GM18519 (cell line): ENCODE data around the gene TUBG2.

Experiments used
- ATAC-seq: cut with Tn5 transposase; IDR thresholded peaks from one replicate; pipeline ENCODE4 v1.9.1; 2021; ENCODE audit warnings: mild to moderate bottlenecking, moderate library complexity; ENCODE audit not compliant: unreplicated experiment, low FRiP score

The TUBG2 gene

DNA sequence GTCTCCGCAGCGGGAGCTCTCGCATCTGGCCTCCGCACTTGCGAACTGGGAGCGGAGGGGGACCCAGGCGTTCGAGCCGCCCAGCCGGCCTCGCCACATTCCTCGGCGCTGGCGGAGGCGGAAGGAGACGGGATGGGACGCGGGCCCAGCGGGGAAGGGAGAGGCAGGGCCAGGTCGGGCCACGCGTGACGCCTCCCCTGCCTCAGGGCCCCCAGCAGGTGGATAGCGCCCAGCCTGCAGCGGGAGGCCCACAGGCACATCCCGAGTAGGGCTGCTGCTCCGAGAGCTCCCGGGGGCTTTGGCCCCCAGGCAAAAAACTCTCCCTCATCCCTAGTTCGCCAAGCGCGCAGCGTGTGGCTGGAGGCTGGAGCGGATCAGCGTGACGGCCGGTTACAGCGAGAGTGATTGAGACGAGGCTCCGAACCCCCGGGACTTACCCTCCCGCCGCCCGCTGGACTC is 16.9 kb downstream of the TUBG2 start:
- no peak for ATAC-seq

DNA sequence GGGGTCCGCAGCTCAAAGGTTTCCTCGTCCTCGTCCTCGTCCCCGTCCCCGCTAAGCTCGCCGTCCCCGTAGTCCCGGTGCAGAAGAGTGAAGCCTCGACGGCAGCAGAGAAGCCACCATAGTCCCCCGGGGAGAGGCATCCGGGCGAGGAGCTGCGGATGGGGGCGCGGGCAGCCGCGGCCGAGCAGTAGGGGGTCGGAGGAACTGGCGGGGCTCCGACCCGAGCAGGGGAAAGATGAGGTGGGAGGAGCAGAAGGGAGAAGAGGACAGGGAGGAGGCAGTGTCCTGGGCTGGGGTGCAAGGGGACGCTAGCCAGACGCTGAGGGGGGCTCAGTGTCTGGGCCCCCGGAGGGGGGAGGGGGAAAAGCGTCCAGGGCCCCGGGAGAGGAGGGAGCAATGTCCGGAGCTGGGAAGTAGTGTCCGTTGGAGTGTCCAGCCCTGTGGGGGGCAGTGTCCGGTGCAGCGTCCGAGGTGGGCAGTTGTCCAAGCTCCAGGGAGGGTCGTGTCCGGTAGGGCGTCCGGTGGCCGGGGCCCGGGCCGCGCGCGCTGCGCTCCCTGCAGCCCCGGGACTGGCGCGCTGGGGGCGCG is 17.4 kb downstream of the TUBG2 start, which contains the start of gene PLEKHH3:
Gene PLEKHH3, minus strand, starts transcription at position 571 of the 588 bp plus-strand sequence. Its CDS starts 431 bp downstream, at position 140.
- no peak for ATAC-seq

DNA sequence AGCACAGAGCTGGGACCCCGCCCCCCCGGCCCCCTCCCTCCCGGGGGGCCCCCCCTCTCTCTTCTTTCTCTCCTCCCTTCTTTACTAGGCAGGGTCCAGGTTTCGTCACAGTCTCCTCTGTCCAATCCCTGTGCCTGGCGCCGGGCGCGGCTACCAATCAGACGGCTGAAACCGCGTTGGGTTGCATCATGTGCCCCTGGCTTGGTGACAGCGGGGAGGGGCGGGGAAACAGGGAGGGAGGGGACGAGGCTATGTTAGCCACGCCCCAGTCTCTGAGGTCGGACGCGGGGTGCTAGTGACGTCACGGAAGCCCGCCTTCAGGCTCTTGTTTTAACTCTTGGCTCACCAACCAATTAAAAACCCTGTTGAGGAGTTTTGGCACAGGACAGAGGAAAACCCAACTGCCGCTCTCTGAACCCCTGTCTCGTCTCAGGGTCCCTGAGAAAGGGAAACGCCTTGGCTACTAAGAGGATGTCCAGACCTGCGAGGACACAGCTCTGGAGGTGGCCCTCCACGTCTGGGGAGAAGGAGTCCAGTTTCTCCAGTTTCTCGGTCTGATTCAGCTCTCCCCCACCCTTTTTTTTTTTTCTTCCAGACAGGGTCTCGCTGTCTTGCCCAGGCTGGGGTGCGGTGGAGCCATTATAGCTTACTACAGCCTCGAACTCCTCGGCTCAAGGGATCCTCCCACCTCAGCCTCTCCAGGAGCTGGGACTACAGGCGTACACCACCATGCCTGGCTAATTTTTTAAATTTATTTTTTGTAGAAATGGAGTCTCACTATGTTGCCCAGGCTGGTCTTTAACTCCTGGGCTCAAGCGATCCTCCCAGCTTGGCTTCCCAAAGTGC is 18.2 kb downstream of the TUBG2 start:
- ATAC-seq: peak; percentile 49

DNA sequence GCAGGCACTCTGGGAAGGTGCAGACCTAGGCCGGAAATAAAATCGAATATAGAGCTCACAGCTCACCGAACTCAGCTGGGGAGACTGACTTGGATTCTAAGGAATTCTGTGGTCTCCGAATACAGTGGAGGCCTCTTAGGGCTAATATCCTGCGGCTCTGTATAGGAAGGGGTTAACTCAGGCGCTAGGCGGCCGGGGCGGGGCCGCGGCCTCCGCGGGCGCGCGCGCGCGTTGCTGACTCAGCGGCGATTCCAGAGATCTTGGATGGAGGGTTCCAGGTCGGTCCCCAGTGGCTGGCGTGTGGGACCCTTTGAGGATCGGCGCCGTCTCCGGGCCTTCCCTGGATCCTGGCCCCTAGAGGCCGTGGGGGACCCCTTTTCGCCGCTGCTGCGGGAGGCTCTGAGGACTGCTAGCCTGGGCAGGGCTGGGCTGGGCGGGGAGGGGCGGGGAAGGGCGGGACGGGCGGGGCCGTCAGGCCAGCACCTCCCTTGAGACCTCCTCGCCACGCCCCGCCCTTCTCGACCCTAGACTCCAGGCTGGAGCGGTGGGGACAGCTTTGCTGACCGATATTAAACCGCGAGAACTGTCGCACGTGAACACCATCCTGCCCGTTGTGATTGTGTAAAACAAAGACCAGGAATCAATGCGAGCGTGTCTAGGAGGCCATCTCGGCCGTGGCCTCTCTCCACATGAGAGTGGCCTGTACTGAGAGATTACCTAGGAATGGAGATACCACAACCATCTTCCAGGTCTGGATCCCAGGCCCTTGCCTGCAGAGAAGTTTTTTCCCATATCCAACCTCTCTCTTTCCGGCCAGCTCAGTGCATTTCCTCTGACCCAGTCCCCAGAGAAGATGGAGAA is 19.1 kb downstream of the TUBG2 start:
- no peak for ATAC-seq

DNA sequence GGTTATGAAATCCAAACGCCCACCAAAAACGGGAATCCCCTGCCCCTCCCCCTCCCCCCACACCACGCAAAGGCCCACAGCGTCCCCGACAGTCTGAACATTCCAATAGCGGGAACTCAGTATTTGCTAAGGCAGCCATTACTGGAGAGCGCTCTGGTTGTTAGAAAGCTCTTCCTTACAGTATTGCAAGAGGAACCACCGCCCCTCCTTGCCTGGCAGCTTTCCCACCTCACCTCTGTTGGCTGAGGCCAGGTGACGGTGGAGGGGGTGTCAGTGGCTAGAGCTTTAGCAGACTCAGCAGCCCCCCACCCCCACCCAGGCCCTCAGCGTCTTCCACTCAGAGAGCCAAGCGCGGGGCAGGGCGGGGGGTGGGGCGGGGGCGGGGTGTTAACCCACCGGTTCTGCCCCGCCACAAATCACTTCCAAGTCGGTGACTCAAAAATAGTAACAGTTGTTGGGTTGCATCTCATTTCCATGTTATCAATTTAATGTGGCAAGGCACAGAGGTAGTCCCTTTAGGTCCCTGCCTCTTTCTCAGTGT is 19.9 kb downstream of the TUBG2 start:
- ATAC-seq: no peak

DNA sequence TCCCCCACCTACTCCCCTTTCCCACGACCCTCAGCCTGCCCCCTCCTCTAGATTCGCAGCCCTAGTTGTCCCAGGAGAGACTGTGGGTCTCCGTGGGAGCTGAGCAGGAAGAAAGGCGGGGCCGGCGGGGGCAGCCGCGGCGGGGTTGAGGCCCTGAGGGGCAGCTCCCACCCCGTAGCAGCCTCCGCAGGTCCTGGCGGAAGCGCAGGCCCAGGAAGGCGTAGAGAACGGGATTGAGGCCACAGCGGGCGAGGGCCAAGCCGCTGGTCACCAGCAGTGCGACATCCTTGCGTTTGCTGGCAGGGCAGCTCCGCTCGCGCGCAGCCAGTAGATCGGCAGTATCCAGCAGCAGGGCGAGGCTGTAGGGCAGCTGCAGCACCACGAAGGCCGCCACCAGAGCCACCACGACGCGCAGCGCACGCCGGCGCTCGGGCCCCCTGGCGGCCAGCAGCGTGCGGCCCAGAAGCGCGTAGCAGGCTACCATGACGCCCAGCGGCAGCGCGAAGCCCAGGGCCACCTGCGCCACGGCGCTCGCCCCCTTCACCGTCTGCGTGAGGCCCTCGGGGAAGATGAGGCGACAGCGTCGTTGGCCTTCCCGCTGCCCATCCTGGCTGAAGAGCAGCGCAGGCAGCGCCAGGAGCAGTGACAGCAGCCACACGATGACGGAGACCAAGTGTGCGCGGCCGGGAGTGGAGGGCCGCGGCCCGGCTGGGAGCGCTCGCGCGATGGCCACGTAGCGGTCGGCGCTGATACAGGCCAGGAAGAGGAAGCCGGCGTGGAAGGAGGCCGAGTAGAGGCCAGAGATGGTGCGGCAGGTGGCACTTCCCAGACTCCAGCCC is 20.6 kb downstream of the TUBG2 start:
- no peak for ATAC-seq

DNA sequence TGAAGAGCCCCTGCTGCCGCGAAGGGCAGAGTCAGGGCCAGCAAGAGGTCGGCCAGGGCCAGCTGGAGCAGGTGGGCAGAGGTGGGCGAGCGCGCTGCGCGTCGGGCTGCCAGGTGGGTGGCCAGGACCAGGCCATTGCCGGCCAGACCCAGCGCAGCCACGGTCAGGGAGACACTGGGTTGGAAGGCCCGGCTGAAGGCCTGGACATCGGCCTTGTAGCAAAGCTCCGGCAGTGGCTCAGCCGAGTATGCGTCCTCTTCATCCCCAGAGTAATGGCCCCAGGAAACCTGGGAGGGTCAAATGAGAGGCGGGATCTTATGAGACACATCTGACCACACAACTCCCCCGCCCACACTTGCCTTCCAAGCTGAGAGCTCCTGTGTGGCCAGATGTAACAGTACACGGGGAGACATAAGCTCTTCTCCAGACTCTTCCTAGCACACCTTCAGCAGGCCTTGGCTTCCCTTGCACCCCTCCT is 21.3 kb downstream of the TUBG2 start:
- no peak for ATAC-seq

DNA sequence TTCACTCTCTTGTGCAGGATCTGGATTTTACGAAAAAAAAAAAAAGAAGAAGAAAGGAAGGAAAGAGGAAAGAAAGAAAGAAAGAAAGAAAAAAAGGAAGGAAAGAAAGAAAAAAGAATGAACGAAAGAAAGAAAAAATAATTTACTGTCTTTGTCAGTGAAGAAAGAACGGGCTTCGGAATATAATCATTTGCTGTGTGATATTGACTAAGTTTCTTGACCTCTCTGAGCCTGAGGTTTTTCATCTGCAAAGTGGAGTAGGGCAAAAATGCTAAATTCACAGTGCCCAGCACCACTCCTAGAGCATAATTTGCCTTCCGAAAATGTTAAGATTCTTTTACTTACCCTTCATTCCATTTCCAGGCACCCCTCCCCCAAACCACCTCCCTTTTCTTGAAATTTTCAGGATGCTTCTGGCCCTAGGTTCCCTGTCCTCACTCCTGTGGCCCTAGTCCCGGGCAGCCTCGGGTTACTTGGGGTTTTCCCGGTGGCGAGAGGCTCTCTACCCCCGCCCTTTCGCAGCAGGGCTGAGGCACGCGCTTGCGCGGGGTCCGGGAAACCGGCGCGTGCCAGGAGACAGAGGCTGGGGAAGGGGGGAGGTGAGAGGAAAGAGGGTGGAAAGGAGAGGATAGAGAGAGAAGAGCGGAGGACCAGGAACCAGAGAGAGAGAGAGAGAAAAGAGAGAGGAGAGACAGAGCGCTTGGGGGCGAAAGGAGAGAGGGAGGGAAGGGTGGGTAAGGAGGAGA is 23.1 kb downstream of the TUBG2 start, which contains the start of gene CNTNAP1:
Gene CNTNAP1, plus strand, starts transcription at position 556 of the 746 bp plus-strand sequence. CDS start 299 bp downstream, outside the sequence.
- ATAC-seq: no peak

DNA sequence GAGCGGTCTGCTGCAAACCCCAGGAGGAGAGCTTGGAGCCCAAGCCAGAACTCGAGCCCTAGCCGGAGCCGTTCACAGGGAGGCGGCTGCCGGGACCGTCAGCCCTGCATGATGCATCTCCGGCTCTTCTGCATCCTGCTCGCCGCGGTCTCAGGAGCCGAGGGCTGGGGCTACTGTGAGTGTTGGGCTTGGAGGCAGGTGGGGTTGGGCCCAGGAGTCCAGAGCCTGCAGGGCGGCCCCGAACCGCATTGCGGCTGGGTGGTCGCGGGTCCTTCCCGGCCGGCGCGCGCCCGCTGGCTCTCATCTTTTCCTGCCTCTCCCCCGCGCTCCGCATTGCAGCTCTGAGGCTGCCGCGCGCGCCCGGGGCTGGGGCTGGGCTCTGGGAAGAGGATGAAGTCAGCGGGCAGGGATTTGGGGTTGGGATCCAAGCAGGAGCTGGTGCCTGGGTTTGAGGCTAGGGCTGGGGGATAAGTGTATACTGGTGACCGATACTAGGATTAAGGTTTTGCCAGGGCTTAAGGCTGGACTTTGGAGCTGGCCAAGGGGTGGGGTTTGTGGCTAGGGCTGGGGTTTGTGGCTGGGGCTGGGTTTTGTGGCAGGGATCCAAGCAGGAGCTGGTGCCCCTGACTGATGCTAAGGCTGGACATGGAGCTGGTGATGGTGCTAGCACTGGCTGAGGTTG is 23.8 kb downstream of the TUBG2 start:
- ATAC-seq: no peak

DNA sequence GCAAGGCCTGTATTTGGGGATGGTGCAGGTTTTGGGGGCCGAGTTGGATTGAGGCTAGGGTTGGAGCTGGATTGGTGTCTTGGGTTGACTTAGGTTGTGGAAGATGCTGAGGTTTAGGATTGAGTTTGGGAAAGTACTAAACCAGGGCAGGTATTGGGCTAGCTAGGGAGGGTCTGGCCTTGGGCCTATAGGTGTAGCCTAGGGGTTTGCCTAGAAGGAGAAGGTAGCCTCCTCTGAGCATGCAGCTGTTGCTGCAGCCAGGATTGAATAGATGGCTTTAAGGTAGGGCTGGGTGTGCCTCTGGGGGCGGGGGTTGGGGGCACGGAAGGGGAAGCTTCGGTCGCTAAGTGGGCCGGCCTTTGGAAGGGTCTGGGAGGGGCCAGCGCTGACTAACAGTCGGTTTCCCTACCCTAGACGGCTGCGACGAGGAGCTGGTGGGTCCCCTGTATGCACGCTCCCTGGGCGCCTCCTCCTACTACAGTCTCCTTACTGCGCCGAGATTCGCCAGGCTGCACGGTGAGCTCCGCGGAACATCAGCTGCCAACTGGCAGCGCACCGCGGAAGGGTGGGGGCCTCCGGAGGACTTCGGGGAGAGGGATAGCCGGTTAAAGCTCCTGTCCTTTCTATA is 24.4 kb downstream of the TUBG2 start:
- no peak for ATAC-seq

DNA sequence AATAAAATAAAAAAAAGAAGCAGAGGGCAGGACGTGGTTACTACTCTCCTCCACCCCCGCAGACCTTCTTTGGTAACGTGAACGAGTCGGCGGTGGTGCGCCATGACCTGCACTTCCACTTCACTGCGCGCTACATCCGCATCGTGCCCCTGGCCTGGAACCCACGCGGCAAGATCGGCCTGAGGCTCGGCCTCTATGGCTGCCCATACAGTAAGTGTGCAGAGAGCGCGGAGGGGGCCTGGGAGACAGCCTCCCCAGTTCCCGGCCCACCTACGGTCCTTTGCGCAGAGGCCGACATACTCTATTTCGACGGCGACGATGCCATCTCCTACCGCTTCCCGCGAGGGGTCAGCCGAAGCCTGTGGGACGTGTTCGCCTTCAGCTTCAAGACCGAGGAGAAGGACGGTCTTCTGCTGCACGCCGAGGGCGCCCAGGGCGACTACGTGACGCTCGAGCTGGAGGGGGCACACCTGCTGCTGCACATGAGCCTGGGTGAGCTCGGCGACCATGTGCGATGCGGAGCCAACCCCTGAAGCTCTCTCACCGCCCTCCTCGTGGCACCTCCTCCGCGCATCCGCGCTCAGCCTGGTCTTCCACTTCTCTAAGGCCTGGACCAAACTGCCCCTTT is 26.0 kb downstream of the TUBG2 start:
- ATAC-seq: no peak

DNA sequence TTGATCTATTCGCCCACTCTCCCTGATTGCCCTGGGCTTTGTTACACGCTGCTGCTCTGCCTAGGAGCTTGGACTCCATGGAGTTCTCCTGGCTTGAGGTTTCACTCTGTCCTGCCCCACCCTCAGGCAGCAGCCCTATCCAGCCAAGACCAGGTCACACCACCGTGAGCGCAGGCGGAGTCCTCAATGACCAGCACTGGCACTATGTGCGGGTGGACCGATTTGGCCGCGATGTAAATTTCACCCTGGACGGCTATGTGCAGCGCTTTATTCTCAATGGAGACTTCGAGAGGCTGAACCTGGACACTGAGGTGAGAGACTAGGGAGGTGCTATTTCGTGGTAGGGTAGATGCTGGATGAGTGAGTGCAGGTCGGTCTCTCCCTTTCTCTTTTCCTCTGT is 26.7 kb downstream of the TUBG2 start:
- no peak for ATAC-seq

DNA sequence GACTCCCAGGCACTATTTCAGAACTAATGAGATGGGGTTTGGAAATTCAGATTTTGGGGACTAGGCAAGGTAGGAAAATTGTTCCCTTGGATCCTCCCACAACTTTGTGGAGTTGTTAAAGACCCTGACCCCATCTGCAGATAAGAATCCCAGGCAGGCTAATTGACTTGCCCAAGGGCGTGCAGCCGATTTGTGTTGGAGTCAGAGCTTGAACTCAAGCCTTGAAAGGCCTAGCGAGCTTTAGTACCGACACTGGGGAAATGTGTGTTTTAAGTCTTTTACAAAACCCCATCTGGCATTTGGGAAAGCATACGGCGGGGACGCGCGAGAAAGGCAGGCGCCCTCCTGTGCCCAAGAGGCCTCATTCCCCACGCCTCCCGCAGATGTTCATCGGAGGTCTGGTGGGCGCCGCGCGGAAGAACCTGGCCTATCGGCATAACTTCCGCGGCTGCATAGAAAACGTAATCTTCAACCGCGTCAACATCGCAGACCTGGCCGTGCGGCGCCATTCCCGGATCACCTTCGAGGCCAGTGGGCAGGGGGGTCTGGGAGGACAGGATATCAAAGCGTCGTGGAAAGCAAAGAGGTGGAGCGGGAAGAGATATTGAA is 27.5 kb downstream of the TUBG2 start:
- no peak for ATAC-seq

DNA sequence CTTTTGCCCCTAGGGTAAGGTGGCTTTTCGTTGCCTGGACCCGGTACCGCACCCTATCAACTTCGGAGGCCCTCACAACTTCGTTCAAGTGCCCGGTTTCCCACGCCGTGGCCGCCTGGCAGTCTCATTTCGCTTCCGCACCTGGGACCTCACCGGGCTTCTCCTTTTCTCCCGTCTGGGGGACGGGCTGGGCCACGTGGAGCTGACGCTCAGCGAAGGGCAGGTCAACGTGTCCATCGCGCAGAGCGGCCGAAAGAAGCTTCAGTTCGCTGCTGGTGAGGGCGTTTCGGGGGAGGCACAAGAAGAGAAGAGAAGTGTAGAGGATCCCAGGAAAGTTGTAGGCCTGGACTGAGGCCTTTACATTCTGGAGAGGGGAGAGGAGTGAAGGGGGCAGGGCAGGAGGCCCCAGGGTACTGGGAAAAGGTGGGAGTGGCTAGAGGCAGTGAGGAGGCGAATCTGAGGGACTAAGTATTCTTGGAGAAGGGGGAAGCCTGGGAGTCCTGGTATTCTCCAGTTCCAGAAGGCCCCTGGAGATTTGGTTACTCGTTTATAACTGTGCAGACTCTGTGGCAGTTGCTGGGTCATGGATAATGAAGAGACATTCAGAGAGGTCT is 28.7 kb downstream of the TUBG2 start:
- ATAC-seq: no peak

DNA sequence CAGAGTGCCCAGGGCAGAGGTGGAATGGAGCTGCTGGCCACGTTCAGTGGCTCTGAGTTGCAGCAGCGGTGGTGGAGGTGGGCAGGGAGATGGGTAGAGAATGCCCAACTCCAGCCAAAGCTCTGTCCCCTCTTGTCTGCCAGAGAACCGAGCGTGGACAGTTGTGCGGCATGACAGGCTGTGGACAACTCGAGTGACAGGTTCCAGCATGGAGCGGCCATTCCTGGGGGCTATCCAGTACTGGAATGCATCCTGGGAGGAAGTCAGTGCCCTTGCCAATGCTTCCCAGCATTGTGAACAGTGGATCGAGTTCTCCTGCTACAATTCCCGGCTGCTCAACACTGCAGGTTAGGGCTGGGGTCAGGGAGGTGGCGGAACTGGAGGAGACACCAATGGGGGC is 31.5 kb downstream of the TUBG2 start:
- ATAC-seq: no peak

DNA sequence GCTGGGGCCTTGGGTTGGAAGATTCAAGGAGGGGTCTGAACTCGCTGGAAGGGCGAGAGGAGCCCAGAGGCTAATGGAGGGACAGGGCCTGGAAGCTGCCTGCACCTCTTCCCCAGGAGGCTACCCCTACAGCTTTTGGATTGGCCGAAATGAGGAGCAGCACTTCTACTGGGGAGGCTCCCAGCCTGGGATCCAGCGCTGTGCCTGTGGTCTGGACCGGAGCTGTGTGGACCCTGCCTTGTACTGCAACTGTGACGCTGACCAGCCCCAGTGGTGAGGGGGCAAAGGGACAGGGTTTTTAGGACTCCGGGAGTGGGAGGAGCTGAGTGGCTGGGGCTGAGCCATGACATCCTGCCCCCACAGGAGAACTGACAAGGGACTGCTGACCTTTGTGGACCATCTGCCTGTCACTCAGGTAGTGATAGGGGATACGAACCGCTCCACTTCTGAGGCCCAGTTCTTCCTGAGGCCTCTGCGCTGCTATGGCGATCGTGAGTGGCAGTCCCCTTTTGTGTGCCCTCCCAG is 32.0 kb downstream of the TUBG2 start:
- ATAC-seq: no peak
